ENCODE results near the gene SPNS1.
"Not testable (repeated sequence)": the region's sequence is repeated elsewhere in the genome, so short reads cannot be mapped to it uniquely, and the experiment has no call there.

The SPNS1 gene

GRCh38 chr16:28990375-28991040, 15.9 kb downstream of the SPNS1 start:
- H3K27ac ChIP-seq, result no peak overlapping the region
- no peak for TF ChIP-seq CTCF (IDR thresholded peaks at IDR 0.05)
- no peak for TF ChIP-seq ZFX (IDR thresholded peaks at IDR 0.05; ENCODE audit: borderline replicate concordance)

GRCh38 chr16:28991687-28992086, 17.1 kb downstream of the SPNS1 start:
- no peak for TF ChIP-seq ZFX (IDR thresholded peaks at IDR 0.05; ENCODE audit: borderline replicate concordance)
- no peak for TF ChIP-seq CTCF (IDR thresholded peaks at IDR 0.05)
- H3K27ac ChIP-seq, result no peak overlapping the region

GRCh38 chr16:28992496-28992895, 17.9 kb downstream of the SPNS1 start:
- no peak overlapping the region for H3K27ac ChIP-seq

GRCh38 chr16:28998837-28999236, 24.3 kb downstream of the SPNS1 start:
- TF ChIP-seq ZFX (IDR thresholded peaks at IDR 0.05; ENCODE audit: borderline replicate concordance), result no peak
- TF ChIP-seq CTCF (IDR thresholded peaks at IDR 0.05), result no peak
- no peak overlapping the region for H3K27ac ChIP-seq

More at GRCh38 chr16:28992496-28992895, 17.9 kb downstream of the SPNS1 start:
- TF ChIP-seq ZFX (IDR thresholded peaks at IDR 0.05; ENCODE audit: borderline replicate concordance), result no peak
- TF ChIP-seq CTCF (IDR thresholded peaks at IDR 0.05), result no peak

GRCh38 chr16:28999577-28999976, 25.0 kb downstream of the SPNS1 start:
- no peak overlapping the region for H3K27ac ChIP-seq
- TF ChIP-seq ZFX (IDR thresholded peaks at IDR 0.05; ENCODE audit: borderline replicate concordance), result no peak
- no peak for TF ChIP-seq CTCF (IDR thresholded peaks at IDR 0.05)

- H3K27ac ChIP-seq, result no peak overlapping the region
- TF ChIP-seq ZFX (IDR thresholded peaks at IDR 0.05; ENCODE audit: borderline replicate concordance) (no peak), CTCF (IDR thresholded peaks at IDR 0.05) (no peak)
Measured at GRCh38 chr16:29000019-29000418, 25.4 kb downstream of the SPNS1 start.

GRCh38 chr16:29004496-29005139, 30.0 kb downstream of the SPNS1 start:
- H3K27ac ChIP-seq, result not testable (repeated sequence)
